ENCODE data around the gene RAPGEF2.
A peak's percentile ranks its signal among the peaks of the same experiment; 100 is the strongest.

RAPGEF2 gene

GRCh38 chr4:159197260-159197884, 94.5 kb downstream of the RAPGEF2 start:
- DNase-seq (ENCODE audit: low read depth in 2 of 2) = no peak

GRCh38 chr4:159197885-159198269, 95.0 kb downstream of the RAPGEF2 start:
- DNase-seq (ENCODE audit: low read depth in 2 of 2) = no peak

DNA sequence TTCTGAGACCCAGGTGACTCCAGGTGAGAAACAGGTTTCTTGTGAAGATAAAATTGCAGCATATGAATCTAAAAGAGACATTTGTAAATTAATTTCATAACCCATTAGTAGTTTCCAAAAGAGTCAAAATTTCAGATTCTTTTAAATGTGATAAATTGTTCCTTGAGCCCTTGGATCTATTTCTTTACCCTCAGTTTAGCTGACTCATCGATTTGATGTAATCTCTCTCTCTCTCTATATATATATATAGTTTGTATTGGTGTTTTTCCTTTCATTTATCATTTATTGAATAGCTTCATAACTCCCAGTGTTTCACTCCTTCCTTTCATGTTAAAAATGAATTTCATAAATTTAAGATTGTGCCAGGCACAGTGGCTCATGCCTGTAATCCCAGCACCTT, 96.9 kb downstream of the RAPGEF2 start:
- DNase-seq (ENCODE audit: low read depth in 2 of 2) = no peak

- DNase-seq (ENCODE audit: low read depth in 2 of 2) = no peak
Observed at GRCh38 chr4:159201168-159201567, 98.3 kb downstream of the RAPGEF2 start.

DNA sequence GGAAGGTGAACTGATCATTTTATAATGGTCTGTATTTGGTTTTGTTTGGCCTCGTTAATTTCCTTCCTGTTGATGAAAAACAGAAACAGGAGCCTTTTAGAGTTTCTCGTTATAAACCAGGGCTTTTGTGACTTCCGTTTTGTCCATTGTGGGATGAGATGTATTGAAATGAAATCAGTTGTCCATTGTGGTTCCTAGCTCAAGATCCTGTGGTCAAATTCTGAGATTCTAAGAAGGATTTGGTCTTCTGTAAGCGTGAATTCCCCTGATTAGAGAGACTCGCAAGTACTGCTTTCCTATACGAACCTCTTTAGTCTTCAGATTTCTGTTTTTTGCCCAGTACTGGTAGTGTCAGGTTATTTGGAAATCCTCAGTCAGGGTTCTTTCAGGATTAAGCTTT, 101.7 kb downstream of the RAPGEF2 start:
- DNase-seq (ENCODE audit: low read depth in 2 of 2) = no peak

DNA sequence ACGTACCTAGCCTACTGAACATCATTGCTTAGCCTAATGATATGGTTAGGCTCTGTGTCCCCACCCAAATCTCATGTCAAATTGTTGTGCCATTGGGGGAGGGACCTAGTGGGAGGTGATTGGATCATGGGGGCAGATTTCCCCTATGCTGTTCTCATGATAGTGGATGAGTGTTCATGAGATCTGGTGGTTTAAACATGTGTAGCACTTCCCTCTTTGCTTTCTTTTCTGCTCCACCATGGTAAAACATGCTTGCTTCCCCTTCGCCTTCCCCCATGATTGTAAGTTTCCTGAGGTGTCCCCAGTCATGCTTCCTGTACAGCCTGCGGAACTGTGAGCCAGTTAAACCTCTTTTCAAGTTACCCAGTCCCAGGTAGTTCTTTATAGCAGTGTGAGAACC, 102.6 kb downstream of the RAPGEF2 start:
- no peak for DNase-seq (ENCODE audit: low read depth in 2 of 2)

DNA sequence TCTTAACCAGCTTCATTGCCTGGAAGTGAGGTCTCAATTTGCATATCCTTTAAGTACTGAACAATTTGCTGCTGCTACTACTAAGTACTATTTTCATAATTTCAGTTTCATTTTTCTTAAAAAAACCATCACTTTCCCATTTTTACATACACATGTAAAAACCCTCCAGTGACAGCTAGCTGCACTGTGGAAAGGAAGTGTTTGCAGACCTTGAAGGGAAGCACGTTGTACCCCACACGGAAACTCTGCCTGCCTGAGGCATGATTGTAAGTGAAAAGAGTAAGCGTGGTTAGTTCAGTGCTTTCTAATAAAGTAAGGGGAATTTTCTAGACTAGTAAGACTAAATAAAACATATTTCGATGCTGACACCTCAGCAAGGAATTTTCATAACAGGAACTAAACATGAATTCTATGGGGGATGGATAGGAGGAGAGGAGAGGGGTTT, 103.6 kb downstream of the RAPGEF2 start:
- DNase-seq (ENCODE audit: low read depth in 2 of 2) = peak in 1 of 2 donors; percentile 28

GRCh38 chr4:159209249-159209648, 106.4 kb downstream of the RAPGEF2 start:
- DNase-seq (ENCODE audit: low read depth in 2 of 2) = no peak

GRCh38 chr4:159210975-159211374, 108.1 kb downstream of the RAPGEF2 start:
- no peak for DNase-seq (ENCODE audit: low read depth in 2 of 2)

DNA sequence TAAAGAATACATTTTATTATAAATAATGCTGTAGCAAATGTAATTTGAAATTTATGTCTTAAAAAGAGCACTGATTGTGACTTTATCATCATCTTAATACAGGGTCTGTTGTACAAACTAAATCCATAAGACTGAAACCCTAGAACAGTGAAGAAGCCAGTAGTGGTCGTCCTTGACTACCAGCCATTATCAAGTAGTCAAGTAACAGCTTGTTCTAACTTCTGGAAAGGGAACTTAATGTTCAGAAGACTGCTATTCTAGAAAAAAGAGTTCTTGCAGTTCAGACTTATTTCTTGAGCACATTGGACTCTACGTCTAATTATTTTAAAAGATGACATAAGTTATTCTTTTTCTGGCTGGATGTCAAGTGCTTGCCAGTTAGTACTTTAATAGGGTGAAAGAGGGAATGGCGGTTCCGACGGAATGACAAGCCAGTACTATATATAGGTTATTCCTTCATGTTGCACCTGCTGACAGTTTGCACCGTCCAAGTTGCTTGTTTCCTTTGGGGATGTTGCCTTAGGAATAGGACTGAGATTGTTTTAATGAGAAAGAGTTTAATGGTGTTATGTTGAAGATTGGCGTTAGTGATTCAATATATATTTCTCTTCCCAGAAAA, 109.9 kb downstream of the RAPGEF2 start:
- DNase-seq (ENCODE audit: low read depth in 2 of 2) = no peak

DNA sequence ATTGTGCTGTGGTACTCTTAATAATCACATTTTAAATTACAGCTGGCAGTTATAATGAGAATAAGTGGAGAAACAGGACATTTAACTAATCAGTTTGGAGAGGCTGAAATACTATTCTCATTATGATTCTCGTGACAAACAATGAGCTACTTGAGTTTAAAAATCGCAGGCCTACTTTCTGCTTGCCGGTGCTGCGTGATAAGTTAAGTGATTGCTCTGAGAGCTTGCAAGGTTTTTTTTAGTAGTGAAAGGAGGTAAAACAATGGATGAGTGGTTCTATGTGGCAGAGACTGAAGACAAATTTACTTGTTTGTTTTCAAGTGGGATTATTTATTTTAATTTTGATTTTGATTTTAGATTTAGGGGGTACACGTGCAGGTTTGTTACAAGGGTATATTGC, 114.0 kb downstream of the RAPGEF2 start:
- no peak for DNase-seq (ENCODE audit: low read depth in 2 of 2)

DNA sequence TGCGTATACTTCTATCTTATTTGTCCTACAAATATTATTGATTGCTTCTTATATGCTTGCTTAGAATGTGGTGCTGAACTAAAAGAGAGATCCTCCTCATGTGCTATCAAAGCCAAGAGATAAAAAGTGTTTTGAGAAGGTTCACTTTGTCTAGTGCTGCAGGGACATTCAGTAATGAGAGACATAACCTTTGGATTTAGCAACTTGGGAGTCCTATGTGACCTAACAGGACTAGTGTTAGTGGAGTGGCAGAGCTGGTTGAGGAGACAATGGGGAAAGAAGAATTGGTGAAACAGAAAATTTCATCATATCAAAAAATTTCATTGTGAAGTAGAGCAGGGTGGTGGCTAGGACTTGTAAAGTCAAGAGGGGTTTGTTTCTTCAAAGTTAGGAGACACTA, 117.0 kb downstream of the RAPGEF2 start:
- no peak for DNase-seq (ENCODE audit: low read depth in 2 of 2)

DNA sequence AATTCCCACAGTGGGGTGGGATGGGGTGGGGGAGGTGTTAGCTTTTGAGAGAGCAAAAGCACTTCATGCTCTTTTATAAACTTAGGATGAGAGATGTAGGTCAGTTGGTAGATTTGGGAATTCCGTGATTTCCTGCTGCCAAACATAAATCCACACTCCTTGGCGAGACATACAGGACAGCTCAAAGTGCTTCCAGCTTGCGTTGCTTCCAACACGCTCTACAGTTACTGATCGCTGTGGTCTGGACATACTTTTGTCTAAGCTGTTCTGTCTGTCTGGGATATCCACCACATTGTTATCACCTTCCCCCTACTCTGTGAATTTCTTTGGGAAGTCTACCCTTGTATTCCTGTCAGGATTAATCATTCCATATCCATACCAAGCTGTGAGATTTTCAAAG, 117.5 kb downstream of the RAPGEF2 start:
- DNase-seq (ENCODE audit: low read depth in 2 of 2) = no peak

DNA sequence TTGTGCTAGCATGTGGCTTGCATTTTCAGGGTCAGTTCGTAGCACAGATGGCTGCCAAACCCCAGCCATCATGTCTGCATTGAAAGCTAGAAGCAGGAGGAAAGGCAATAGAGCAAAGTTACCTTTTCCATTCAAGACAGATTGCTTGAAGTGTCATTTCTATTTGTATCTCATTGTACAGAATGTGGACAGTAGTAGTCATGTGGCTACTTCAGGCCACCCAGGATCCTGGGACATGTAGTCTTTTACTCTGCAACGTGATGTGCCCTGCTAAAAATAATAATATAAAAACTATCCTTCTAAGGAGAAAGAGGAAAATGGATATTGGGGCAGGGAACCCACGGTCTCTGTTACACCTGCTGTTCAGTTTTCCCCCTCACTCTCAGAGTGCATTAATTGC, 118.4 kb downstream of the RAPGEF2 start:
- no peak for DNase-seq (ENCODE audit: low read depth in 2 of 2)

GRCh38 chr4:159222043-159222552, 119.2 kb downstream of the RAPGEF2 start:
- DNase-seq (ENCODE audit: low read depth in 2 of 2) = no peak

- DNase-seq (ENCODE audit: low read depth in 2 of 2) = no peak
Observed at GRCh38 chr4:159224408-159224807, 121.5 kb downstream of the RAPGEF2 start.

- no peak for DNase-seq (ENCODE audit: low read depth in 2 of 2)
Observed at GRCh38 chr4:159227378-159227777, 124.5 kb downstream of the RAPGEF2 start.

DNA sequence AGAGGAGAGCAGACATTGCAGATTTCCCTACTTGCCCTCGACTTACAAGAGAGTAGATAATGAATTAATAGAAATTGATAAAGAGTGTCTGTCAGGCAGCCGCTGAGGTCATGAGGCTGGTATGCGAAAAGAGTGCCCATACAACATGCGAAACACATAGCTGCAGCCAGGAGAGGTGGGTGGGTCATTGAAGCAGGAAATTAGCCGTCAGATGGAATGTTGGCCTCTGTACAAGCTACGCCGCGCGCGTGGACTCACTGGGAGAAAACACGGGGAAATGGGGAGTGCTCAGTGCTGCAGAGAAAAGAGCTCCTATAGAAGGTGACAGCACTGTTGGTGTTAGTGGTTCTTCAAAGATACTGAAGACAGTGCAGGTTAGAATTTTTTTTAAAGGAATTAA, 125.1 kb downstream of the RAPGEF2 start:
- no peak for DNase-seq (ENCODE audit: low read depth in 2 of 2)

- DNase-seq (ENCODE audit: low read depth in 2 of 2) = no peak
Observed at GRCh38 chr4:159229164-159229563, 126.3 kb downstream of the RAPGEF2 start.

- DNase-seq (ENCODE audit: low read depth in 2 of 2) = no peak
Observed at GRCh38 chr4:159232465-159233106, 129.7 kb downstream of the RAPGEF2 start.

GRCh38 chr4:159235779-159236368, 133.0 kb downstream of the RAPGEF2 start:
- DNase-seq (ENCODE audit: low read depth in 2 of 2) = no peak

GRCh38 chr4:159237975-159238374, 135.1 kb downstream of the RAPGEF2 start:
- DNase-seq (ENCODE audit: low read depth in 2 of 2) = no peak

DNA sequence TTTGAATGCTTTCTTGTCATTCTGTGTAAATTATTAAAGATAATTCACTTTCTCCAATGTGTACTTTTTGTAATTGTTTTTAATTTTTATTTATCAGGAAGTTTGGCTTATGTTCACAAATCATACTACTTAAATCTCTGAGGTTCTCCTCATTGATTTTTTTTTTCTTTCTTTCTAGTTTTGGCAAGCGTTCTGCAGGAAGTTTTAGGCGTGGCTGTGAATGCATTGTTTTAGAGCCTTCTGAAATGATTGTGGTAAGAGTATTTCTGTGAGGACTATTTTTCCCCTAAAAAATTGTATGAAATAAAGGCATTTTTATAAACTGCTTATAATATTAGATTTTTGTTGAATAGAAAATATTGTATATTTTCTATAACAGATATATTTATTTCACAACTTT, 135.8 kb downstream of the RAPGEF2 start:
- no peak for DNase-seq (ENCODE audit: low read depth in 2 of 2)

Measured in stimulated activated CD4-positive, alpha-beta T cell treated with anti-CD3 and anti-CD28 coated beads, Interleukin-1b, Interleukin-23, amount 100 ng/mL, for 4 hours (primary cell).